ENCODE results near the gene PTGES3L.
"Not testable (repeated sequence)": the region's sequence is repeated elsewhere in the genome, so short reads cannot be mapped to it uniquely, and the experiment has no call there.

DNA sequence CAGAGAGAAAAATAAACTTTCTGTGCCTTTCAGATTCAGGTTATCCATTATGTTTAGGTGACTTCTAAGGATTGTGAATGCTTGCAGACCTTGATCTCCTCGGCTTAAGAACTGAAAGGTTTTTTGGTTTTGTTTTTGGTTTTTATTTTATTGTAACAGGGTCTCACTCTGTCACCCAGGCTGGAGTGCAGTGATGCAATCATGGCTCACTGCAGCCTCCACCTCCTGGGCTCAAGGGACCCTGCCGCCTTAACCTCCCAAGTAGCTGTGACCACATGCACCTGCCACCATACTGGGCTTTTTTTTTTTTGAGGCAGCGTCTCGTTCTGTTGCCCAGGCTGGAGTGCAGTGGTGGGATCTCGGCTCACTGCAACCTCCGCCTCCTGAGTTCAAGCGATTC lies 56.4 kb downstream of the PTGES3L start:
- TF ChIP-seq, protein P1, sequence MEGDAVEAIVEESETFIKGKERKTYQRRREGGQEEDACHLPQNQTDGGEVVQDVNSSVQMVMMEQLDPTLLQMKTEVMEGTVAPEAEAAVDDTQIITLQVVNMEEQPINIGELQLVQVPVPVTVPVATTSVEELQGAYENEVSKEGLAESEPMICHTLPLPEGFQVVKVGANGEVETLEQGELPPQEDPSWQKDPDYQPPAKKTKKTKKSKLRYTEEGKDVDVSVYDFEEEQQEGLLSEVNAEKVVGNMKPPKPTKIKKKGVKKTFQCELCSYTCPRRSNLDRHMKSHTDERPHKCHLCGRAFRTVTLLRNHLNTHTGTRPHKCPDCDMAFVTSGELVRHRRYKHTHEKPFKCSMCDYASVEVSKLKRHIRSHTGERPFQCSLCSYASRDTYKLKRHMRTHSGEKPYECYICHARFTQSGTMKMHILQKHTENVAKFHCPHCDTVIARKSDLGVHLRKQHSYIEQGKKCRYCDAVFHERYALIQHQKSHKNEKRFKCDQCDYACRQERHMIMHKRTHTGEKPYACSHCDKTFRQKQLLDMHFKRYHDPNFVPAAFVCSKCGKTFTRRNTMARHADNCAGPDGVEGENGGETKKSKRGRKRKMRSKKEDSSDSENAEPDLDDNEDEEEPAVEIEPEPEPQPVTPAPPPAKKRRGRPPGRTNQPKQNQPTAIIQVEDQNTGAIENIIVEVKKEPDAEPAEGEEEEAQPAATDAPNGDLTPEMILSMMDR (IDR thresholded peaks at IDR 0.05): not testable (repeated sequence)
- not testable (repeated sequence) for TF ChIP-seq POLR2A (IDR thresholded peaks at IDR 0.05)
